ENCODE results near the gene C1QL3.

GRCh38 chr10:16536155-16536554, 14.5 kb upstream of the C1QL3 start:
- TF ChIP-seq, protein P1, sequence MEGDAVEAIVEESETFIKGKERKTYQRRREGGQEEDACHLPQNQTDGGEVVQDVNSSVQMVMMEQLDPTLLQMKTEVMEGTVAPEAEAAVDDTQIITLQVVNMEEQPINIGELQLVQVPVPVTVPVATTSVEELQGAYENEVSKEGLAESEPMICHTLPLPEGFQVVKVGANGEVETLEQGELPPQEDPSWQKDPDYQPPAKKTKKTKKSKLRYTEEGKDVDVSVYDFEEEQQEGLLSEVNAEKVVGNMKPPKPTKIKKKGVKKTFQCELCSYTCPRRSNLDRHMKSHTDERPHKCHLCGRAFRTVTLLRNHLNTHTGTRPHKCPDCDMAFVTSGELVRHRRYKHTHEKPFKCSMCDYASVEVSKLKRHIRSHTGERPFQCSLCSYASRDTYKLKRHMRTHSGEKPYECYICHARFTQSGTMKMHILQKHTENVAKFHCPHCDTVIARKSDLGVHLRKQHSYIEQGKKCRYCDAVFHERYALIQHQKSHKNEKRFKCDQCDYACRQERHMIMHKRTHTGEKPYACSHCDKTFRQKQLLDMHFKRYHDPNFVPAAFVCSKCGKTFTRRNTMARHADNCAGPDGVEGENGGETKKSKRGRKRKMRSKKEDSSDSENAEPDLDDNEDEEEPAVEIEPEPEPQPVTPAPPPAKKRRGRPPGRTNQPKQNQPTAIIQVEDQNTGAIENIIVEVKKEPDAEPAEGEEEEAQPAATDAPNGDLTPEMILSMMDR (IDR thresholded peaks at IDR 0.05; ENCODE audit: low read length) = no peak
- TF ChIP-seq EZH2phosphoT487 (IDR thresholded peaks at IDR 0.05; ENCODE audit: low read length) (no peak), EZH2 (optimal IDR thresholded peaks at IDR 0.05; ENCODE audit: low read depth, low read length) (no peak)
